Osteoblast (primary cell): ENCODE results near the gene DACH1. TPM values are rescaled to one million over a fixed set of nuclear protein-coding genes. Genes with fewer than 3 reads are reported as not detected.
"Not testable (repeated sequence)": the region's sequence is repeated elsewhere in the genome, so short reads cannot be mapped to it uniquely, and the experiment has no call there.

ENCODE experiments used
- DNase-seq: peaks from one replicate; pipeline ENCODE4 v3.0.0; 2011; ENCODE audit warnings: low spot score, mixed read lengths; ENCODE audit not compliant: insufficient read length; ENCODE audit errors: missing footprints
- H2AFZ ChIP-seq: 2 replicates; pipeline ENCODE4 v1.6.0; 2011; ENCODE audit warnings: mild to moderate bottlenecking, low read length
- H3K27ac ChIP-seq: 2 replicates; pipeline ENCODE4 v1.5.1; 2011; ENCODE audit warnings: mild to moderate bottlenecking, low read depth, low read length, moderate library complexity
- H3K27me3 ChIP-seq: 2 replicates; pipeline ENCODE4 v1.6.0; 2012; ENCODE audit warnings: mild to moderate bottlenecking, control low read depth, inconsistent platforms, low read length, moderate library complexity; ENCODE audit not compliant: insufficient read depth
- H3K36me3 ChIP-seq: 2 replicates; pipeline ENCODE4 v1.5.1; 2011; ENCODE audit warnings: mild to moderate bottlenecking, low read length, control low read depth, moderate library complexity; ENCODE audit not compliant: insufficient read depth
- H3K4me1 ChIP-seq: 2 replicates; pipeline ENCODE4 v1.5.1; 2011; ENCODE audit warnings: mild to moderate bottlenecking, low read length, control low read depth, moderate library complexity; ENCODE audit not compliant: insufficient read depth
- H3K4me2 ChIP-seq: 2 replicates; pipeline ENCODE4 v1.6.0; 2011; ENCODE audit warnings: mild to moderate bottlenecking, low read length; ENCODE audit not compliant: insufficient read depth
- H3K4me3 ChIP-seq: fragments of 200-600 bp; sonication (generic); 3 replicates; pipeline ENCODE4 v1.5.1; 2012; ENCODE audit warnings: mild to moderate bottlenecking, low read length, inconsistent platforms; ENCODE audit not compliant: insufficient read depth
- H3K79me2 ChIP-seq: 2 replicates; pipeline ENCODE4 v1.6.0; 2012; ENCODE audit warnings: mild to moderate bottlenecking, low read length, control low read depth, inconsistent platforms; ENCODE audit not compliant: insufficient read depth
- H3K9me3 ChIP-seq: 2 replicates; pipeline ENCODE4 v1.5.1; 2011; ENCODE audit warnings: low read depth, low read length, control low read depth
- H4K20me1 ChIP-seq: 2 replicates; pipeline ENCODE4 v1.6.0; 2012; ENCODE audit warnings: mild to moderate bottlenecking, low read length, control low read depth; ENCODE audit not compliant: insufficient read depth
- CTCF ChIP-seq: IDR thresholded peaks from 2 replicates; pipeline ENCODE4 v1.5.1; 2011; ENCODE audit warnings: mild to moderate bottlenecking, low read depth, low read length, moderate library complexity; ENCODE audit errors: extremely low read depth
- total RNA-seq: library from RNA; depleted of rRNA; stranded (reverse); fragments of >200 nt; gene quantifications from 2 replicates; pipeline ENCODE4 v1.2.3, GENCODE V29; 2012

DACH1 gene
- total RNA-seq, 1 donor = not detected

- no peaks in the 10 kb centered on the region for H4K20me1 ChIP-seq
- no peaks in the 10 kb centered on the region for H3K27me3 ChIP-seq
- H3K4me2 ChIP-seq = no peak overlapping the region
- no peak for TF ChIP-seq CTCF
- no peak for DNase-seq
- H3K4me1 ChIP-seq = no peaks in the 10 kb centered on the region
- H2AFZ ChIP-seq = no peak overlapping the region
- H3K4me3 ChIP-seq = no peak overlapping the region
- H3K79me2 ChIP-seq = no peaks in the 10 kb centered on the region
- no peak overlapping the region for H3K27ac ChIP-seq
- H3K9me3 ChIP-seq = peaks cover 2% of the 10 kb centered on the region
- H3K36me3 ChIP-seq = no peaks in the 10 kb centered on the region
Observed at GRCh38 chr13:71842003-71842402, 25.0 kb downstream of the DACH1 start.

GRCh38 chr13:71838842-71839241 is 28.2 kb downstream of the DACH1 start:
- no peaks in the 10 kb centered on the region for H4K20me1 ChIP-seq
- no peaks in the 10 kb centered on the region for H3K36me3 ChIP-seq
- H3K9me3 ChIP-seq = peaks cover 2% of the 10 kb centered on the region
- no peaks in the 10 kb centered on the region for H3K4me1 ChIP-seq
- no peak overlapping the region for H3K4me2 ChIP-seq
- no peak for DNase-seq
- no peak overlapping the region for H3K4me3 ChIP-seq
- TF ChIP-seq CTCF = no peak
- H3K27me3 ChIP-seq = no peaks in the 10 kb centered on the region
- no peak overlapping the region for H2AFZ ChIP-seq
- no peaks in the 10 kb centered on the region for H3K79me2 ChIP-seq
- no peak overlapping the region for H3K27ac ChIP-seq

- not testable (repeated sequence) for H2AFZ ChIP-seq, H3K4me1 ChIP-seq
Observed at GRCh38 chr13:71837582-71837981, 29.4 kb downstream of the DACH1 start.

GRCh38 chr13:71831716-71832115 is 35.3 kb downstream of the DACH1 start:
- Histone ChIP-seq H3K4me2 (no peak overlapping the region), H4K20me1 (no peaks in the 10 kb centered on the region), H3K4me3 (no peak overlapping the region), H3K4me1 (no peaks in the 10 kb centered on the region), H3K36me3 (no peaks in the 10 kb centered on the region), H2AFZ (no peak overlapping the region), H3K79me2 (no peaks in the 10 kb centered on the region), H3K27ac (no peak overlapping the region), H3K9me3 (no peaks in the 10 kb centered on the region), H3K27me3 (no peaks in the 10 kb centered on the region)
- DNase-seq = no peak
- TF ChIP-seq CTCF = no peak

More at GRCh38 chr13:71837582-71837981, 29.4 kb downstream of the DACH1 start:
- H3K9me3 ChIP-seq, H3K4me2 ChIP-seq, H3K27ac ChIP-seq, H3K36me3 ChIP-seq, H4K20me1 ChIP-seq, DNase-seq, H3K79me2 ChIP-seq, H3K4me3 ChIP-seq, H3K27me3 ChIP-seq: not testable (repeated sequence)
